ENCODE measurements around the gene ARHGAP8. TPM values are rescaled to one million over a fixed set of nuclear protein-coding genes. Genes with fewer than 3 reads are reported as not detected.
"Not testable (repeated sequence)": the region's sequence is repeated elsewhere in the genome, so short reads cannot be mapped to it uniquely, and the experiment has no call there.

ARHGAP8 gene
- total RNA-seq, 1 donor from 2014 or later, result 38.1 TPM

DNA sequence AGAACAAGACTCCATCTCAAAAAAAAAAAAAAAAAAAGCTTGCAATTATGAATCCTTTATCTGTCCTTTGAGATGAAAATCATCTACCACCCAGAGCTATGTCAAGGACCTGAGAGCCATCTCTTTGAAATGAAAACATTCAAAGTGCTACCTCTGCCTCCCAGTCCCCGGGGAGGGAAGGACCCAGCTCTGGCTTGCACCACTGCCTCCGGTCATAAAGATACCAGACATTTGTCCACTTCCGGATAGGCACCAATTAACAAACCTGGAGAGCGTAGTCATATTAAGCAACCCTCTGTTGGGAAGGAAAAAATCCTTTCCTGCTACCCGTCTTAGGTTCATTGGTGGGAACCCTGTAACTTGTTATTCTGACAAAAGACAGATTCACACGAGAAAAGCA, 98.6 kb downstream of the ARHGAP8 start:
- no peak overlapping the region for H3K4me3 ChIP-seq (ENCODE audit: low read depth, low read length)
- TF ChIP-seq, protein P1, sequence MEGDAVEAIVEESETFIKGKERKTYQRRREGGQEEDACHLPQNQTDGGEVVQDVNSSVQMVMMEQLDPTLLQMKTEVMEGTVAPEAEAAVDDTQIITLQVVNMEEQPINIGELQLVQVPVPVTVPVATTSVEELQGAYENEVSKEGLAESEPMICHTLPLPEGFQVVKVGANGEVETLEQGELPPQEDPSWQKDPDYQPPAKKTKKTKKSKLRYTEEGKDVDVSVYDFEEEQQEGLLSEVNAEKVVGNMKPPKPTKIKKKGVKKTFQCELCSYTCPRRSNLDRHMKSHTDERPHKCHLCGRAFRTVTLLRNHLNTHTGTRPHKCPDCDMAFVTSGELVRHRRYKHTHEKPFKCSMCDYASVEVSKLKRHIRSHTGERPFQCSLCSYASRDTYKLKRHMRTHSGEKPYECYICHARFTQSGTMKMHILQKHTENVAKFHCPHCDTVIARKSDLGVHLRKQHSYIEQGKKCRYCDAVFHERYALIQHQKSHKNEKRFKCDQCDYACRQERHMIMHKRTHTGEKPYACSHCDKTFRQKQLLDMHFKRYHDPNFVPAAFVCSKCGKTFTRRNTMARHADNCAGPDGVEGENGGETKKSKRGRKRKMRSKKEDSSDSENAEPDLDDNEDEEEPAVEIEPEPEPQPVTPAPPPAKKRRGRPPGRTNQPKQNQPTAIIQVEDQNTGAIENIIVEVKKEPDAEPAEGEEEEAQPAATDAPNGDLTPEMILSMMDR (conservative IDR thresholded peaks at IDR 0.05; ENCODE audit: low read depth, low read length), result no peak
- no peak for DNase-seq (ENCODE audit: low read depth)

DNA sequence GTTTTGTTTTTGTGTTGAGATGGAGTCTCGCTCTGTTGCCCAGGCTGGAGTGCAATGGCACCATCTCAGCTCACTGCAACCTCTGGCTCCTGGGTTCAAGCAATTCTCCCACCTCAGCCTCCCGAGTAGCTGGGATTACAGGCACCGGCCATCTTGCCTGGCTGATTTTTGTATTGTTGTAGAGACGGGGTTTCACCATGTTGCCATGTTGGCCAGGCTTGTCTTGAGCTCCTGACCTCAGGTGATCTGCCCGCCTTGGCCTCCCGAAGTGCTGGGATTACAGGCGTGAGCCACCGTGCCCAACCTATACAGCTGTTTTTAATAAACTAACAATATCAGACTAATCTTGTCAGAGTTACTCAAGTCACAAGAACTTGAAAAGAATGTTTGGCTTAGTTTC, 102.3 kb downstream of the ARHGAP8 start:
- H3K4me3 ChIP-seq (ENCODE audit: low read depth, low read length); DNase-seq (ENCODE audit: low read depth): not testable (repeated sequence)

DNA sequence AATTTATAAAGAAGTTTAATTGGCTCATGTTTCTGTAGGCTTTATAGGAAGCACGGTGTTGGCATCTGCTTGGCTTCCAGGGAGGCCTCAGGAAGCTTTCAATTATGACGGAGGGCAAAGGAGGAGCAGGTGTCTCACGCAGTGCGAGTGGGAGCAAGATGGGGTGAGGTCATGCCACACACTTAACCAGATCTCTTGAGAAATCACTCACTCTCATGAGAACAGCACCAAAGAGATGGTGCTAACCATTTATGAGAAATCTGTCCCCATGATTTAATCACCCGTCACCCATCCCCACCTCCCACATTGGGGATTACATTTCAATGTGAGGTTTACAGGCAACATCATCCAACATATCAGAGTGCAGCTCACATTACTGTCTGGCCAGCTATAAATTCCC, 103.5 kb downstream of the ARHGAP8 start:
- TF ChIP-seq, protein P1 (conservative IDR thresholded peaks at IDR 0.05; ENCODE audit: low read depth, low read length), result no peak
- no peak overlapping the region for H3K4me3 ChIP-seq (ENCODE audit: low read depth, low read length)
- no peak for DNase-seq (ENCODE audit: low read depth)

DNA sequence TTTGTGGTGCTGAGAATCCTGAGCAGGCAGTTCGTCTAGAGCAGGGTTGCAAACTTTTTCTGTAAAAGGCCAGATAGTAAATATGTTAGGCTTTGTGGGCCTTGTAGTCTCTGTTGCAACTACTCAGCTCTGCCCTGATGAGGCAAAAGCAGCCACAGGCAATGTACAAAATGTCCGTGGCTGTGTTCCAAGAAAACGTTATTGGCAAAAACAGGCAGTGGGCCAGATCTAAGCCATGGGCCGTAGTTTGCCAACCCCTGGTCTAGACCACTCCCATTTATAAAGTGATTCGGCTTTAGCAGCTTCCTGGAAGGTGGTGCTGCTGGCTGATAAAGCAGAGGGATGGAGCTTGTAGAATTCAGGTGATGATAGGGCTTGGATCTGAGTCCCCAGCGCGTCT, 106.4 kb downstream of the ARHGAP8 start:
- H3K4me3 ChIP-seq (ENCODE audit: low read depth, low read length); DNase-seq (ENCODE audit: low read depth): not testable (repeated sequence)

DNA sequence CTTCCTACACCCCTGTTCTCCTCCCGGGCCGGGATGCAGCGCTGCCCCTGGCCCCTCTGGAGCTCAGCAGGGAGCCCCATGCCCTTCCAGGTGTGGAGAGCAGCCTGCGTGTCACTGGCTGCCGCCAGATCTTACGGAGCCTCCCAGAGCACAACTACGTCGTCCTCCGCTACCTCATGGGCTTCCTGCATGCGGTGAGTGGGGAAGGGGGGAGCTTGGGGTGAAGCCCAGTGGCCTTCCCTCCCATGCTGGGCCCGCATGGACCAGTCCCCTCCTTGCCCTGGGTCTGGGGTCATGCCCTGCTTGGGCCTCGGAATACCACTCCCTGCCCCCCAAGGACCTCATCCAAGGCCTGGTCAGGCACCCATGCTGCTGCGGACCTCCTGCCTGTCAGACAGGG, 107.3 kb downstream of the ARHGAP8 start:
- no peak for DNase-seq (ENCODE audit: low read depth)
- TF ChIP-seq, protein P1 (conservative IDR thresholded peaks at IDR 0.05; ENCODE audit: low read depth, low read length), result no peak
- H3K4me3 ChIP-seq (ENCODE audit: low read depth, low read length), result no peak overlapping the region

DNA sequence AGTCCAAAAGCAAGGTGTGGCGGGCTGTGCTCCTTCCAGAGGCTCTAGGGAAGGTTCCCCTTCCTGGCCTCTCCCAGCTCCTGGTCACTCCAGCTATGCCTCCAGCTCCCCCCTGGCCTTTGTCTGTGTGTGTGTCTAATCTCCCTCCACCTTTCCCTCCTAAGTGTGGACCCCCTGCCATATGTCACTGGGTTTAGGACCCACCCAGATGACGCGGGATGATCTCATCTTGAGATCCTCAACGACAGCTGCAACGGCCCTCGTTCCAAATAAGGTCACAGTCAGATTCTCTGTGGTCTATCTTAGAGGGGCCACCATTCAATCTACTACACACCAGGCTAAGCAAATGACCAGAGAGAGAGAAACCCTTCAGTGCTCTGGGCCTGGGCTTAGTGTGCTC, 107.9 kb downstream of the ARHGAP8 start:
- H3K4me3 ChIP-seq (ENCODE audit: low read depth, low read length), result no peak overlapping the region
- DNase-seq (ENCODE audit: low read depth), result no peak
- TF ChIP-seq, protein P1 (conservative IDR thresholded peaks at IDR 0.05; ENCODE audit: low read depth, low read length), result no peak

DNA sequence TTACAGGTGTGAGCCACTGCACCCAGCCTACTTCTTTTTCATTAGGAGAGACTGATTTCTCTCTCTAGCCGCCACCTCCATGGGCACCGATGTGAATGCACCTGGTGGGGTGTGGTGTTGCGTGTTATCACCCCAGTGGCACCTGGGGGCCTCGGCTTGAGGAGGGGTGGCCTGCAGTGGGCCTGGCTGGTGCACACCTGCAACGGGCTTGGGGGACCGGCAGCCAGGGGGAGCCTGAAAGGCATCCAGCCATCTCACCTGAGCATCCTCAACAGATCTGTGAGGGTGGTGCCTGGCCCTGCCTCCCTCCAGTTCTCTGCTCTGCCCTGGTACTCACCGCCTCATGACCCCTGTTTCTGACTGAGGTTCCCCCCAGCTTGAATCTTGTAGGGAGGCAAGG, 108.9 kb downstream of the ARHGAP8 start:
- H3K4me3 ChIP-seq (ENCODE audit: low read depth, low read length), result no peak overlapping the region
- no peak for DNase-seq (ENCODE audit: low read depth)
- TF ChIP-seq, protein P1 (conservative IDR thresholded peaks at IDR 0.05; ENCODE audit: low read depth, low read length), result no peak

DNA sequence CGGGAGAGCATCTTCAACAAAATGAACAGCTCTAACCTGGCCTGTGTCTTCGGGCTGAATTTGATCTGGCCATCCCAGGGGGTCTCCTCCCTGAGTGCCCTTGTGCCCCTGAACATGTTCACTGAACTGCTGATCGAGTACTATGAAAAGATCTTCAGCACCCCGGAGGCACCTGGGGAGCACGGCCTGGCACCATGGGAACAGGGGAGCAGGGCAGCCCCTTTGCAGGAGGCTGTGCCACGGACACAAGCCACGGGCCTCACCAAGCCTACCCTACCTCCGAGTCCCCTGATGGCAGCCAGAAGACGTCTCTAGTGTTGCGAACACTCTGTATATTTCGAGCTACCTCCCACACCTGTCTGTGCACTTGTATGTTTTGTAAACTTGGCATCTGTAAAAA, 109.9 kb downstream of the ARHGAP8 start:
- no peak overlapping the region for H3K4me3 ChIP-seq (ENCODE audit: low read depth, low read length)
- TF ChIP-seq, protein P1 (conservative IDR thresholded peaks at IDR 0.05; ENCODE audit: low read depth, low read length), result no peak
- DNase-seq (ENCODE audit: low read depth), result no peak

Measured in epithelial cell of proximal tubule (primary cell).